Natural killer cell treated with Interleukin-12 subunit alpha and Interleukin-12 subunit beta and Interleukin-15 and Interleukin-18, amount 100 ng/mL, for 72 hours (primary cell): ENCODE measurements around the gene PRPS2. TPM values are rescaled to one million over a fixed set of nuclear protein-coding genes. Genes with fewer than 3 reads are reported as not detected.

ENCODE experiments used
- ATAC-seq, 2 donors: fragments of 150-1000 bp; cut with Tn5 transposase in 1 of 2; sonication (Bioruptor Pico), chemical (Tn5 transposase) in 1 of 2; 2 replicates each; pipeline ENCODE4 v1.10.0; 2021
- DNase-seq: peaks from one replicate; pipeline ENCODE4 v3.0.0; 2022; ENCODE audit warnings: low spot score
- H3K27ac Mint-ChIP-seq, 2 donors: 1 replicate in 1 of 2; 2 replicates in 1 of 2; pipeline ENCODE4 v1.8.0; 2022; ENCODE audit warnings: mixed read lengths in 2 of 2, mild to moderate bottlenecking in 1 of 2, moderate library complexity in 1 of 2
- H3K27me3 Mint-ChIP-seq, 2 donors: 1 replicate in 1 of 2; 2 replicates in 1 of 2; pipeline ENCODE4 v1.8.0; 2022; ENCODE audit warnings: mixed read lengths in 2 of 2
- H3K36me3 Mint-ChIP-seq: one replicate; pipeline ENCODE4 v1.8.0; 2022; ENCODE audit warnings: mixed read lengths
- H3K4me1 Mint-ChIP-seq, 2 donors: 1 replicate in 1 of 2; 2 replicates in 1 of 2; pipeline ENCODE4 v1.8.0; 2022; ENCODE audit warnings: low read depth in 2 of 2, mixed read lengths in 2 of 2, mild to moderate bottlenecking in 1 of 2
- H3K4me3 Mint-ChIP-seq: one replicate; pipeline ENCODE4 v1.8.0; 2022; ENCODE audit warnings: mixed read lengths
- H3K9me3 Mint-ChIP-seq: 2 replicates; pipeline ENCODE4 v1.8.0; 2022; ENCODE audit warnings: mixed read lengths
- total RNA-seq, 2 donors: library from RNA; stranded (reverse); gene quantifications; one replicate each; pipeline ENCODE4 v1.2.3, GENCODE V29; 2022

Gene PRPS2
- total RNA-seq, 2 donors from 2014 or later: 52.3 to 70.2 TPM

DNA sequence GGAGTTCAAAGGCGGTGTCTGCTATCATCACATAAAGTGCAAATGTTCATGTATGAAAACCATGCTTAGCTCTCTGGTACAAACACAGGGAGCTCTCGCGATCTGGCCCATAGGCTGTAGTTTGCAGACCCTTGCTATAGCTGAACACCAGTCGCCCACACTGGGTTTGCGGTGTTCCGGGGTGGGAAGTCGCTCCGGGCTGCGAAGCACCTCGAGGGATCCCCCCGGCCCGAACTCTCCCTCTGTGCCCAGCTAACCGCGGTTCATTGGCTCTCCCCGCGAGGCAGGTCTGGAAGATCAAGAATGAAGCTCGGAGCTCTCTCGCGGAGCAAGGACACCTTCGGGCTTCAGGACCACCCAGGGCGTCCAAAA lies 341 bp upstream of the PRPS2 start:
- Mint-ChIP-seq H3K27me3 (peaks cover 0 to 17% of the 10 kb centered on the region in 2 donors), H3K27ac (peak overlapping the region in 1 of 2 donors; percentile 33), H3K9me3 (no peaks in the 10 kb centered on the region)

DNA sequence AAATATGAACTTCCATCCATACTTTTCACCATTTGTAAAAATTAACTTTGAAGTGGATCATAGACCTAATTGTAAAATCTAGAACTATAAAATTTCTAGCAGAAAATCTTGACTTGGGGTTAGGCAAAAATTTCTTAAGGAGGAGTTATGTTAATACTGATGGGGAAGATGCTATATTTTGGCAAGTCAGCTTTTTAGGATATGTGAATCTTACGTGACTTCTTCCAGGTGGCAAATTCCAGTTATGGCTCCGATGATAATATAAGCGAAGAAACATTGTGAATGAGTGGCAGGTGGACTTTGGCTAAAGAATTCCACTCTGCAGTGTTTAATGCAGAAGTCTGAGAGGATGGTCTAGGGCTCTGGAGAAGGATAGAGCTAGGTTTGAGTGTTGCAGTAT lies 1.5 kb downstream of the PRPS2 start:
- Mint-ChIP-seq H3K4me3 (peak overlapping the region; percentile 84), H3K4me1 (peaks cover 11 to 12% of the 10 kb centered on the region in 2 donors), H3K36me3 (peaks cover 1% of the 10 kb centered on the region), H3K27me3 (peaks cover 0 to 12% of the 10 kb centered on the region in 2 donors), H3K9me3 (no peaks in the 10 kb centered on the region), H3K27ac (peak overlapping the region in 1 of 2 donors; percentile 35)
- ATAC-seq (no peak), DNase-seq (no peak)

More for the DNA sequence above, 341 bp upstream of the PRPS2 start:
- peak overlapping the region; percentile 79 for H3K4me3 Mint-ChIP-seq
- H3K4me1 Mint-ChIP-seq: peaks cover 11 to 12% of the 10 kb centered on the region in 2 donors
- ATAC-seq: peak in 1 of 2 donors; percentile 37
- H3K36me3 Mint-ChIP-seq: no peaks in the 10 kb centered on the region
- DNase-seq: no peak

DNA sequence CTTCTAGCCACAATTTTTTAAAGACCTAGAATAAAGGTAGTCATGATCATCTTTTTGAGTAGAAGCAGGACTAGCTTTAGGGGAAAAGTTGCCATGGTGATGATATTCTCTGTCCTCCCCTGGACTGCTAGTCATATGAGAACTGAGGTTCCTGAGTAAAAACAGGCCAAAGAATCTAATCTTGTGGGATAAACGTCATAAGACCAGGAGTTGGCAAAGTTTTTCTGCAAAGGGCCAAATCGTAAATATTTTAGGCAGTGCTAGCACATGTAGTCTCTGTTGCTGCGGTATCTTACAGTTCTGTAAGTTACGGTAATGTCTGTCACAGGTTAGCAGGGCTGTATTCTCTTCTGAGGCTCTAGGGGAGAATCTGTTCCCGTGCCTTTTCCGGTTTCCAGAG lies 3.4 kb downstream of the PRPS2 start:
- Mint-ChIP-seq H3K27me3 (peaks cover 0 to 8% of the 10 kb centered on the region in 2 donors), H3K4me1 (peaks cover 11 to 14% of the 10 kb centered on the region in 2 donors), H3K9me3 (no peaks in the 10 kb centered on the region), H3K4me3 (no peak overlapping the region), H3K36me3 (peaks cover 5% of the 10 kb centered on the region), H3K27ac (no peak overlapping the region)
- ATAC-seq (no peak), DNase-seq (no peak)

DNA sequence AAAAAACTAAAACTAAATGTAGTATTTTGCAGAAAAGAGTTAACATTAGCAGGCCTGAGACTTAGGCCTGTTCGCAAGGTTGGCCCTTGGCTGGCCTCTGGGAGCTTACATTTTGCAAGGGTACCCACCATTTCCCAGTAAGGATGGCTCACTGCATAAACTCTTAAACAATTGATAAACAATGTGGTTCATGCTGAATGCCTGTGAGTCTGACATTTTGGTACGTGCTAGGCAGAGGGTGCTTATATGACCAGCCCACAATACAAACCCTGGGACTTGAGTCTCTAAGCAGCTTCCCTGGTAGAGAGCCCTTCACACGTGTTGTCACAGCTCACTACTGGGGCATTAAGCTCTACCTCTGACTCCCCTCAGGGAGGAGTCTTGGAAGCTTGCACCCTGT lies 7.4 kb downstream of the PRPS2 start:
- H3K4me3 Mint-ChIP-seq: no peak overlapping the region
- H3K27me3 Mint-ChIP-seq: peaks cover 0 to 2% of the 10 kb centered on the region in 2 donors
- H3K4me1 Mint-ChIP-seq: peaks cover 3 to 7% of the 10 kb centered on the region in 2 donors
- H3K27ac Mint-ChIP-seq: no peak overlapping the region
- DNase-seq (no peak), ATAC-seq (no peak)
- no peaks in the 10 kb centered on the region for H3K9me3 Mint-ChIP-seq
- peaks cover 5% of the 10 kb centered on the region for H3K36me3 Mint-ChIP-seq

DNA sequence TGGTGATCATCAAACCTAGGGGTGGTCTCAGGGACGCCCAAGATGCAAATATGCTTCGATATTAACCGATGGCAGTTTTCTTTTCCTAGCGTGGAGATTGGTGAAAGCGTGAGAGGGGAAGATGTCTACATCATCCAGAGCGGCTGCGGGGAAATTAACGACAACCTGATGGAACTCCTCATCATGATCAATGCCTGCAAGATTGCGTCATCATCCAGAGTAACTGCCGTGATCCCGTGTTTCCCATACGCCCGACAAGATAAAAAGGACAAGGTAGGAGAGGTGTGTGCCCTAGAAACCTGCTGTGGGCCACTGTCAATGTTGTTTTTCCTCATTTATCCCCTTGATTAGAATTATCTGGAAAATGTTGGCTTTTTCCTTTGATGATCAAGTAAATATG lies 7.9 kb downstream of the PRPS2 start:
- no peak for DNase-seq
- no peak overlapping the region for H3K27ac Mint-ChIP-seq
- H3K27me3 Mint-ChIP-seq: peaks cover 0 to 2% of the 10 kb centered on the region in 2 donors
- H3K9me3 Mint-ChIP-seq: no peaks in the 10 kb centered on the region
- H3K4me1 Mint-ChIP-seq: peaks cover 0 to 7% of the 10 kb centered on the region in 2 donors
- H3K36me3 Mint-ChIP-seq: peaks cover 5% of the 10 kb centered on the region
- H3K4me3 Mint-ChIP-seq: no peak overlapping the region
- ATAC-seq: no peak

DNA sequence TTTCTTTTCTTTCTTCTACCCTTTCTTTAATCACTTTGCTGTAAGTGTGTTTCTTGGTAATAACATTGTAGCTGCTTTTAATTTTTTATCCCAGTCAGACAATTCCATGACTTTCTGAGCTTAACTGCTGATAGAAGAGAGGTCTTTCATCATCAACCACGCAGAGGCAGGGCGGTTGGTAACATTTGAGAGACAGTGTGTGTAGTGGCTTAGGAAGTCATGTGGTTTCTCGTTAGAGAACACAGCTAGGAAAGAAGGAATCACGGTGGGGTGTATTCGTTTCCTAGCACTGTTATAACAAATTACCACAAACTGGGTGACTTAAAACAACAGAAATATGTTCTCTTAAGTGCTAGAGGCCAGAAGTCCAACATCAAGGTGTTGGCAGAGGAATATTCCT lies 11.5 kb downstream of the PRPS2 start:
- H3K9me3 Mint-ChIP-seq: no peaks in the 10 kb centered on the region
- ATAC-seq (no peak), DNase-seq (no peak)
- peak overlapping the region in 1 of 2 donors; percentile 32 for H3K27ac Mint-ChIP-seq
- H3K36me3 Mint-ChIP-seq: peaks cover 4% of the 10 kb centered on the region
- peaks cover 0 to 5% of the 10 kb centered on the region in 2 donors for H3K4me1 Mint-ChIP-seq
- no peaks in the 10 kb centered on the region for H3K27me3 Mint-ChIP-seq
- H3K4me3 Mint-ChIP-seq: no peak overlapping the region

DNA sequence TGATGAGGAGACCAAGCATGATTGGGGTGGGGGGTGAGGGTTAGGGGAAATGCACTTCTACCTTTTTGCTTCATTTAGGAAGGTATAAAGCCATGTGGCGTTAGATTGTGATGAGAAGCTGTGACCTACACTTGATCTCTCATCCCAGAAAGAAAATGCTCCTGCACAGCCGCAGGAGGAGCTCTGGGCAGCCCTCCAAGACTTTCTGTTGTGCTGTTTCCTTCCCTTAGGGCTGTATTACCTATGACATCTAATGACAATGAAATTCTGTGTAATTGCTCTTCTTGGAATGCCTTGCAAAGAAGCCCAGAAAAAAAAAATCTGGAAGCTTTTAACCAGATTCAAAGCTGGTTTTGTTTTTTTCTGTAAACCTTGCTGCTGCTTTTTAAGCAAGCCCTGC lies 13.4 kb downstream of the PRPS2 start:
- no peak for ATAC-seq
- H3K27me3 Mint-ChIP-seq: no peaks in the 10 kb centered on the region
- H3K27ac Mint-ChIP-seq: no peak overlapping the region
- H3K9me3 Mint-ChIP-seq: no peaks in the 10 kb centered on the region
- DNase-seq: no peak
- peaks cover 0 to 3% of the 10 kb centered on the region in 2 donors for H3K4me1 Mint-ChIP-seq
- H3K4me3 Mint-ChIP-seq: no peak overlapping the region
- H3K36me3 Mint-ChIP-seq: peaks cover 6% of the 10 kb centered on the region

DNA sequence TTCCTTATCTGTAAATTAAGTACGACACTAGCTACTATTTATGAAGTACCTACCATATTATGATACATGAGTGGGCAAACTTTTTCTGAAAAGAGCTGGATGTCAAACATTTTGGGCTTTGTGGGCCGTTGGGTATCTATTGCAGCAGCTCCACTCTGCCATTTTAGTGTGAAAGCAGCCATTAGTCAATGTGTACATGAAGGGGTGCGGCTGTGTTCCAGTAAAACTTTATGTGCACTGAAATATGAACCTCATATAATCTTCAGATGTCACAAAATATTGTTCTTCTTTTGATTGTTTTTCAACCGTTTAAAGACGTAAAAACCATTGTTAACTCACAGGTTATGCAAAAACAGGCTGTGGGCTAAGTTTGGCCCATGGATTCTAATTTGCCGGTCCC lies 14.1 kb downstream of the PRPS2 start:
- H3K4me3 Mint-ChIP-seq: no peak overlapping the region
- peaks cover 0 to 3% of the 10 kb centered on the region in 2 donors for H3K4me1 Mint-ChIP-seq
- H3K27ac Mint-ChIP-seq: no peak overlapping the region
- DNase-seq (no peak), ATAC-seq (no peak)
- no peaks in the 10 kb centered on the region for H3K27me3 Mint-ChIP-seq
- H3K9me3 Mint-ChIP-seq: no peaks in the 10 kb centered on the region
- peaks cover 6% of the 10 kb centered on the region for H3K36me3 Mint-ChIP-seq

DNA sequence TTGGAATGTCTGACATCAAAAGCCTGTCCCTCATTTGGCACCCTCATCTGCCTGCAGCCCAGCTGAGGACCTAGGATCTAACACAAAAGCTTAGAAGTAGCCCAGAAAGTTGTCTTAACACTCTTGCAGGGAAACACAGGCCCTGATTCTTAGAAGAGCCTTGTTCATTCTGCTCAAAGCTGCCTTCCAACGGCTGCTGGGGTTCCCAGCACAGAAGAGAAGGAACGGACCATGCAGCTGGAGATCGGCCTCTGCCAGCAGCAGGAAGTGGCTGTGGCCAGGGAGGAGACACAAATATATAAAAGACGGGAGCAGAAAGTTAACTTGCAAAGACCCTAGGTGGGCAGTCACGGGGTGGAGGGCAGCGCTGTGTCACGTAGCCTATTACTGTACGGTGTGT lies 20.4 kb downstream of the PRPS2 start:
- Mint-ChIP-seq H3K27ac (no peak overlapping the region), H3K4me3 (no peak overlapping the region), H3K4me1 (no peaks in the 10 kb centered on the region), H3K27me3 (no peaks in the 10 kb centered on the region), H3K9me3 (no peaks in the 10 kb centered on the region), H3K36me3 (peaks cover 6% of the 10 kb centered on the region)
- no peak for DNase-seq
- no peak for ATAC-seq

DNA sequence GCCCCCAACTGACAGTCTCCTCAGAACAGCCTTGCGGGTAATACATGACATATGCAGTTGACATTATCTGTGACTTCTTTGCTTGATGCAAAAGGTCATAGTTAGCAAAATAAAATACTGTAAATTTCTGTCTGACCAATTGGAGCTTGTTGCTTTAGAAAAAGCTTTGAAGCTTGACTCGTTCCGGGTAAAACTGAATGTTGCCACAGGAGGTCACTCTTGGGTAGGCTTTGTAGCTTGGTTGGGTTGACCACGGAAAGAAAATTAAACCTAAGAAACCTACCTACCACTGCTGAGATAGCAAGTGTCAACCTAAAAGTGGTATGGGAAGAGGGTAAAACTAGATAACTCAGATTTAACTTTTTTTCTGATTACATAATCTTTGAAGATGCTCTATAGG lies 23.2 kb downstream of the PRPS2 start:
- ATAC-seq: no peak
- no peak overlapping the region for H3K27ac Mint-ChIP-seq
- H3K9me3 Mint-ChIP-seq: no peaks in the 10 kb centered on the region
- H3K4me1 Mint-ChIP-seq: no peaks in the 10 kb centered on the region
- H3K36me3 Mint-ChIP-seq: no peaks in the 10 kb centered on the region
- H3K27me3 Mint-ChIP-seq: no peaks in the 10 kb centered on the region
- no peak for DNase-seq
- H3K4me3 Mint-ChIP-seq: no peak overlapping the region

DNA sequence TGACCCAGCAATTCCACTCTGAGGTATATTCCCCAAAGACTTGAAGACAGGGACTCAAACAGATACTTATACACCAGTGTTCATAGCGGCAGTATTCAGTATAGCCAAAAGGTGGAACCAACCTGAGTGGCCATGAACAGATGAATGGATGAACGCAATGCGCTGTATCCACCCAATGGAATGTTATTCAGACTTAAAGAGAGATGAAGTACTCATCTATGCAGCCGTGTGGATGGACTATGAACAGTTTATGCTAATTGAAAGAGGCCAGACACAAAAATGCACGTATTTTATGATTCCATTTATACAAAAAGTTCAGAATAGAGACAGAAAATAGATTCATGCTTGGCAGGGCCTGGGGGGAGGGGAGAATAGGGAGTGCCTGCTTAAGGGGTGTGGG lies 26.3 kb downstream of the PRPS2 start:
- Mint-ChIP-seq H3K9me3 (no peaks in the 10 kb centered on the region), H3K27me3 (no peaks in the 10 kb centered on the region), H3K36me3 (peaks cover 3% of the 10 kb centered on the region), H3K4me1 (no peaks in the 10 kb centered on the region), H3K27ac (no peak overlapping the region), H3K4me3 (no peak overlapping the region)
- ATAC-seq (no peak), DNase-seq (no peak)

DNA sequence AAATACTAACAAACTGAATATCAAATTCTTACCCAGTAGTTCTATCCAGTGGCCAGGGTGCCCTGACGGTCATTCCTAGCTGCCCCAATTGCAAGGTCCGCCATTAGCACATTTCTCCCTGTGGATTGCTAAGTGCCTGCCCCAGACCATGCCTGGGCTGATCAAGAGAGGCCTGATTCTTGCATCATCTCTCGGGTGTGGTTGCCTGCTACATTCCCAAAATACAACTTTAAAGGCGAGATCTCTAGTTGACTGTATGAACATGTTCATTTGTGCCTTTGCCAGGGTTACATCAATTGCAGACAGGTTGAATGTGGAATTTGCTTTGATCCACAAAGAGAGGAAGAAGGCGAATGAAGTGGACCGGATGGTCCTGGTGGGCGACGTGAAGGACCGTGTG lies 28.0 kb downstream of the PRPS2 start:
- peaks cover 6% of the 10 kb centered on the region for H3K36me3 Mint-ChIP-seq
- DNase-seq (no peak), ATAC-seq (no peak)
- H3K27ac Mint-ChIP-seq: no peak overlapping the region
- no peaks in the 10 kb centered on the region for H3K27me3 Mint-ChIP-seq
- H3K4me1 Mint-ChIP-seq: no peaks in the 10 kb centered on the region
- no peaks in the 10 kb centered on the region for H3K9me3 Mint-ChIP-seq
- H3K4me3 Mint-ChIP-seq: no peak overlapping the region

DNA sequence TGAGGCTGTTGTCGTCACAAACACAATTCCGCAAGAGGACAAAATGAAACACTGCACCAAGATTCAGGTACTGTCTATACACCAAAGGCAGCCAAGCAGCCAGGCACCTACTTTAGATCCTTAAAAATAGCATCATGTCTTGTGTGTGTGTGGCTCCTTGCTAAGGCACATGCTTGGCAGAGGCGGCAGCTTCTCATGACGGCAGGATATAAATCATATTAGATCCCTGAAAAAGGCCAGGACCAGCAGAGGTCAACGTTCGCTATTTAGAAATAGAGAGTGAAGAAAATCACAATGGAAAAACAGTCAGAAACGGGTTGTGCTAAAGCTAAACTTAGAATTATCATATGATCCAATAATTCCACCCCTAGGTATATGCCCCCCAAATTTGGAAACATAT lies 29.5 kb downstream of the PRPS2 start:
- peaks cover 0 to 3% of the 10 kb centered on the region in 2 donors for H3K27me3 Mint-ChIP-seq
- H3K4me1 Mint-ChIP-seq: no peaks in the 10 kb centered on the region
- H3K36me3 Mint-ChIP-seq: peaks cover 6% of the 10 kb centered on the region
- no peak overlapping the region for H3K4me3 Mint-ChIP-seq
- H3K27ac Mint-ChIP-seq: no peak overlapping the region
- H3K9me3 Mint-ChIP-seq: no peaks in the 10 kb centered on the region
- ATAC-seq: no peak
- no peak for DNase-seq

DNA sequence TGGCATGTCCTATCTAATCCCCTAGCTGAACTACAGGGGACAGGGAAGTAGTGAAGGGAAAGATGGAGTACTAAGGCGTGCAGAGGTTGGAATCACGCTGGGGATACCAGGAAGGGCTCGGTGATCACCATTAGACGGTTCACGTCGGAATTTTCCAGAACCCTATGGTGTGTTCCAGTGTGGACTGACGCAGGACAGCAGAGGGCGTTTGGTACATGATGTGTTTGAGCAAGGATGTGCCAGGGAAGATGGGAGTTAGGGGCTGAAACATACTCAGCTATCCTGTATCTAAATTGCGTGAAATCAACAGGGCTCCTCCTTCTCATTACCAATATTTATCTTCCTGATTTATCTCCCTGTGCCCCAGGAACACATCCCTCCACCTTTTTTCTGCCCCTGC lies 33.7 kb downstream of the PRPS2 start:
- ATAC-seq (no peak), DNase-seq (no peak)
- Mint-ChIP-seq H3K4me1 (no peaks in the 10 kb centered on the region), H3K27ac (no peak overlapping the region), H3K4me3 (no peak overlapping the region), H3K27me3 (peaks cover 4 to 11% of the 10 kb centered on the region in 2 donors), H3K36me3 (peaks cover 6% of the 10 kb centered on the region), H3K9me3 (no peaks in the 10 kb centered on the region)

DNA sequence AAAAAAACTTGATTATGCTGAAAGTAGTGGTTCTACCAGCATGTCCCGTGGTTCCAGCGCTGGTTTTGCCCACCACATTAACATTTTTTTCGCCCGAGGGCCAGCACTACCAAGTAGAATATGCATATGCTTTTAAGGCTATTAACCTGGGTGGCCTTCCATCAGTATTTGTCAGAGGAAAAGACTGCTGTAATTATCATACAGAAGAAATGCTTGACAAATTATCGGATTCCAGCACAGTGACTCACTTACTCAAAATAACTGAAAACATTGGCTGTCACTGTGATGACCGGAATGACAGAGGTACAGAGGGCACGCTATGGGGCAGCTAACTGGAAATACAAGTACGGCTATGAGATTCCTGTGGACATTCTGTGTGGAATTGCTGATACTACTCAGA lies 34.6 kb downstream of the PRPS2 start:
- DNase-seq: no peak
- H3K27ac Mint-ChIP-seq: no peak overlapping the region
- no peak overlapping the region for H3K4me3 Mint-ChIP-seq
- ATAC-seq: no peak
- peaks cover 6% of the 10 kb centered on the region for H3K36me3 Mint-ChIP-seq
- H3K27me3 Mint-ChIP-seq: peaks cover 4 to 11% of the 10 kb centered on the region in 2 donors
- H3K4me1 Mint-ChIP-seq: no peaks in the 10 kb centered on the region
- H3K9me3 Mint-ChIP-seq: no peaks in the 10 kb centered on the region
